AG09309 (cell line): Measurements from ENCODE around the gene AXL.
A peak's percentile ranks its signal among the peaks of the same experiment; 100 is the strongest.

Source experiments
- DNase-seq: peaks from one replicate; pipeline ENCODE4 v3.0.0-alpha.2; 2010; ENCODE audit warnings: low read depth
- H3K4me3 ChIP-seq: 2 replicates; pipeline ENCODE4 v1.5.1; 2011; ENCODE audit warnings: mild to moderate bottlenecking, low read depth, low read length, moderate library complexity; ENCODE audit not compliant: control insufficient read depth
- TF ChIP-seq, protein P1 (sequence below): IDR thresholded peaks from 2 replicates; pipeline ENCODE4 v1.5.1; 2011; ENCODE audit warnings: mild to moderate bottlenecking, low read depth, low read length, inconsistent platforms; ENCODE audit not compliant: insufficient read depth, control insufficient read depth; ENCODE audit errors: missing control alignments

Gene AXL

DNA sequence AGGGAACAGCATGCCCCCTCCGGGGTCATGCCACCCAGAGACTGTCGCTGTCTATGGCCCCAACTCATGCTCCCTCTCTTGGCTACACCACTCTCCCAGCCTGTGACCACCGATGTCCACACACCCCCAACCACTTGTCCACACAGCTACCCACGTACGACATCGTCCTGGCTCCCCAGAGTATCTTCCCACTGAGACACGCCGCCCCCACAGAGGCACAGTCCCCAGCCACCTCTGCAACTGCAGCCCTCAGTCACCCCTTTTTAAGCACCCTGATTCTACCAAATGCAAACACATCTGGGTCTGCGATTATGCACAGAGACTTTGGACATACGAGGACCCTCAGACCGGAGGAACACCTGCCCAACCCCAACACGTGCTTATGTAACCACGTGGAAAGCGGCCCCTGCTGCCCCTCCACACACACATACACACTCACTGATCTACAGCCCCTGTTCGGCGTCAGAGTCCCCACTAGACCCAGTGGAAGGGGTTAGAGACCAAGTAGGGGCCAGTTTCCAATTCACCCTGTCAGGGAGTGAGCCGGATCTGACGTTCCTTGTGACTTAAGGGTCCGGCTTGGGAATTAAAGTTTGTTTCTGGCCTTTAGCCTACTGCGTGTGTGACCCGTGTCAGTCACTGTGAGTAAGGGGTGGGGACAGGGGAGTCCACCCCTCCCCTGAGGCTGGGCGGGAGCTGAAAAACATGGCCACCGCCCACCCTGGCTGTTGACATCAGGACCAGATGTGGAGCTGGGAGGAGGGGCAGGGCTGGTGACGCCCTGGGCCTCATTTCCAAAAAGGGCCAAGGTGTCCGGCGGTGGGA lies 11.9 kb upstream of the AXL start:
- TF ChIP-seq, protein P1, sequence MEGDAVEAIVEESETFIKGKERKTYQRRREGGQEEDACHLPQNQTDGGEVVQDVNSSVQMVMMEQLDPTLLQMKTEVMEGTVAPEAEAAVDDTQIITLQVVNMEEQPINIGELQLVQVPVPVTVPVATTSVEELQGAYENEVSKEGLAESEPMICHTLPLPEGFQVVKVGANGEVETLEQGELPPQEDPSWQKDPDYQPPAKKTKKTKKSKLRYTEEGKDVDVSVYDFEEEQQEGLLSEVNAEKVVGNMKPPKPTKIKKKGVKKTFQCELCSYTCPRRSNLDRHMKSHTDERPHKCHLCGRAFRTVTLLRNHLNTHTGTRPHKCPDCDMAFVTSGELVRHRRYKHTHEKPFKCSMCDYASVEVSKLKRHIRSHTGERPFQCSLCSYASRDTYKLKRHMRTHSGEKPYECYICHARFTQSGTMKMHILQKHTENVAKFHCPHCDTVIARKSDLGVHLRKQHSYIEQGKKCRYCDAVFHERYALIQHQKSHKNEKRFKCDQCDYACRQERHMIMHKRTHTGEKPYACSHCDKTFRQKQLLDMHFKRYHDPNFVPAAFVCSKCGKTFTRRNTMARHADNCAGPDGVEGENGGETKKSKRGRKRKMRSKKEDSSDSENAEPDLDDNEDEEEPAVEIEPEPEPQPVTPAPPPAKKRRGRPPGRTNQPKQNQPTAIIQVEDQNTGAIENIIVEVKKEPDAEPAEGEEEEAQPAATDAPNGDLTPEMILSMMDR: no peak
- no peak for DNase-seq
- no peak overlapping the region for H3K4me3 ChIP-seq

GRCh38 chr19:41214161-41214560 lies 4.9 kb upstream of the AXL start:
- TF ChIP-seq, protein P1: no peak
- no peak overlapping the region for H3K4me3 ChIP-seq
- no peak for DNase-seq

DNA sequence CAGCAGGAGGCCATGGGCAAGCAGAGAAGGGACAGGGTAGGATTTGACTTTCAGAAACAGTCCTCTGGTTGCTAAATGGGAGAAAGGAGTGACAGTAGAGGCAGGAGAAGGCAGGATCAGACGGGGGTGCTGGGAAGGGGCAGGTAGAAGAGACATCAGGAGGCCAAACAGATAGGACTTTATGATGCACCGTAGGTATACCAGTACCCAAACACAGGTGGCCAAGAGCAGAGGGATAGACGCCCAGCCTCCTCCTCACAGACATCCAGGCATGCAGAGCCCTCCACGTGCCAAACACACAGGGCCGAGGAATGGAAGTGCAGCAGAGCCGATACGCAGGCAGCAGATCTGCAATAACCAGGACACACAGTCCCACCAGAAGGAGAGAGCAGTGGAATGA lies 1.3 kb upstream of the AXL start:
- H3K4me3 ChIP-seq: no peak overlapping the region
- no peak for DNase-seq
- TF ChIP-seq, protein P1: no peak

DNA sequence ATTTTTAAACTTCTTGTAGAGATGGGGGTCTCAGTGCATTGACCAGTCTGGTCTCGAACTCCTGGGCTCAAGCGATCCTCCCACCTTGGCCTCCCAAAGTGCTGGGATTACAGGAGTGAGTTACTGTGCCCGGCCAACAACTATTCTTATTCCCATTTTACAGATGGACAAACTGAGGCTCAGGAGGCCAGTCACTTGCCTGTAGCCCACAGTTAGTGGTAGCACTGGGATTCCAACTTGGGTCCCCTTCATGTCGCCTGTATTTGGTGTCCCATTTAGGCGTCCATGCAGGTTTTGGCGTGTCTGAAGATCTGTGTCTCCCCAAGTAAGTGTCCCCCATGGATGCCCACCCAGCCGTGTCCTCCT lies 791 bp upstream of the AXL start:
- TF ChIP-seq, protein P1: no peak
- H3K4me3 ChIP-seq: no peak overlapping the region
- DNase-seq: no peak

GRCh38 chr19:41219924-41220567 lies 1.0 kb downstream of the AXL start:
- DNase-seq: no peak
- TF ChIP-seq, protein P1: no peak
- H3K4me3 ChIP-seq: peak overlapping the region; percentile 69

GRCh38 chr19:41220811-41221210 lies 1.8 kb downstream of the AXL start:
- DNase-seq: no peak
- peak overlapping the region; percentile 69 for H3K4me3 ChIP-seq
- TF ChIP-seq, protein P1: no peak
